Measurements from ENCODE around the gene MACROD1. TPM values are rescaled to one million over a fixed set of nuclear protein-coding genes. Genes with fewer than 3 reads are reported as not detected.

The MACROD1 gene
- total and polyA plus RNA-seq, 9 donors: 21.1 to 50.2 (median 32.2) TPM

DNA sequence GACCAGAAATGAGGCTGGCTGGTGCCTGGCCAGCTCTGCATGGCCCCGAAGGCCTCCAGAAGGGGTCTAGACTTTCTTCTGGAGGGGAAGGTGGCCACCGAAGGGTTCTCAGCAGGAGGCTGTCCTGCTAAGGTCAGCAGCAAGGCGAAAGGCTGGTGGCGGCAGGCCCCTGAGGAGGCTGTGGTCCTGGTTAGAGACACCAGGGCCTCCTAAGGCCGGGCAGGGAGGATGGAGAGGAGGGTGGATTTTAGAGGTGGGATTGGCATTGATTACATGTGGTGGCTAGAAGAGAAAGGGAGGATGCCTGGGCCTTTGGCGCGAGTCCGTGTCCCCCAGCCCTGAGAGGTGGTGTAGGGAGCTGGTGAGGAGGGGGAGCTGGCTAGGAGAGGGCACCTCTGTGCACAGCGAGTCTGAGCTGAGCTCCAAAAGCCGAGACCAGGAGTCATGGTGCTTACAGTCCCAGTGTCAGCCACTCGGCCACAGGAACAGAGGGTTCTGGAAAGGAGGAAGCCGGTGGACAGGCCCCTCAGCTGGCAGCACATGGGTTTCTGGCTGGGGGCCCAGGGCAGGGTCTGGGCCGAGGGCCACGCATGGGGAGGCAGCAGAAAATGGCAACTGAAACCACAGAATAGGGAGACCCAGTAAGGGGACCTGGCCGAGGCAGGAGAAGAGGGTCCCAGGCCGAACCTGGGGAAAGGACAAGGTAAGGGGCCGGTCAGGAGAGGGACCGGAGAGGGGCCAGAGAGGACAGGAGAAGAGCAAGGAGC is 43.1 kb upstream of the MACROD1 start:
- Histone ChIP-seq H3K4me3 (no peak overlapping the region), H3K4me1 (ENCODE audit: insufficient read depth) (peaks cover 7% of the 10 kb centered on the region), H3K36me3 (no peaks in the 10 kb centered on the region), H3K27ac (no peak overlapping the region), H3K27me3 (no peaks in the 10 kb centered on the region), H3K9me3 (no peaks in the 10 kb centered on the region)
- TF ChIP-seq, protein P1, sequence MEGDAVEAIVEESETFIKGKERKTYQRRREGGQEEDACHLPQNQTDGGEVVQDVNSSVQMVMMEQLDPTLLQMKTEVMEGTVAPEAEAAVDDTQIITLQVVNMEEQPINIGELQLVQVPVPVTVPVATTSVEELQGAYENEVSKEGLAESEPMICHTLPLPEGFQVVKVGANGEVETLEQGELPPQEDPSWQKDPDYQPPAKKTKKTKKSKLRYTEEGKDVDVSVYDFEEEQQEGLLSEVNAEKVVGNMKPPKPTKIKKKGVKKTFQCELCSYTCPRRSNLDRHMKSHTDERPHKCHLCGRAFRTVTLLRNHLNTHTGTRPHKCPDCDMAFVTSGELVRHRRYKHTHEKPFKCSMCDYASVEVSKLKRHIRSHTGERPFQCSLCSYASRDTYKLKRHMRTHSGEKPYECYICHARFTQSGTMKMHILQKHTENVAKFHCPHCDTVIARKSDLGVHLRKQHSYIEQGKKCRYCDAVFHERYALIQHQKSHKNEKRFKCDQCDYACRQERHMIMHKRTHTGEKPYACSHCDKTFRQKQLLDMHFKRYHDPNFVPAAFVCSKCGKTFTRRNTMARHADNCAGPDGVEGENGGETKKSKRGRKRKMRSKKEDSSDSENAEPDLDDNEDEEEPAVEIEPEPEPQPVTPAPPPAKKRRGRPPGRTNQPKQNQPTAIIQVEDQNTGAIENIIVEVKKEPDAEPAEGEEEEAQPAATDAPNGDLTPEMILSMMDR (IDR thresholded peaks at IDR 0.05): no peak
- TF ChIP-seq EP300 (IDR thresholded peaks at IDR 0.05): no peak
- TF ChIP-seq POLR2A (IDR thresholded peaks at IDR 0.05): no peak
- intact Hi-C loops (cut with DNase I): loop anchor here in 2 of 4 donors (10.0 kb wide), 1 partner anchor 56 kb away; no protein-coding TSS in a partner anchor
- 81 to 87% (median 85%) methylated on average over 18 of the region's 18 CpGs for WGBS, 3 donors
- no peak for DNase-seq

- peaks cover 10% of the 10 kb centered on the region for H3K4me1 ChIP-seq (ENCODE audit: insufficient read depth)
- intact Hi-C loops (cut with DNase I): loop anchor here in 2 of 4 donors (10.0 kb wide), 1 partner anchor 57 kb away; no protein-coding TSS in a partner anchor
- 73 to 80% (median 77%) methylated on average over 23 of the region's 23 CpGs for WGBS, 3 donors
- no peaks in the 10 kb centered on the region for H3K36me3 ChIP-seq
- no peaks in the 10 kb centered on the region for H3K27me3 ChIP-seq
- no peaks in the 10 kb centered on the region for H3K9me3 ChIP-seq
- H3K4me3 ChIP-seq: no peak overlapping the region
- peak overlapping the region in 1 of 2 donors; percentile 16 for H3K27ac ChIP-seq
- DNase-seq: peak in 1 of 5 donors; percentile 37
- TF ChIP-seq EP300 (IDR thresholded peaks at IDR 0.05) (no peak), POLR2A (IDR thresholded peaks at IDR 0.05) (no peak)
- TF ChIP-seq, protein P1 (IDR thresholded peaks at IDR 0.05): no peak
Measured at GRCh38 chr11:64208086-64208795, 42.3 kb upstream of the MACROD1 start.

DNA sequence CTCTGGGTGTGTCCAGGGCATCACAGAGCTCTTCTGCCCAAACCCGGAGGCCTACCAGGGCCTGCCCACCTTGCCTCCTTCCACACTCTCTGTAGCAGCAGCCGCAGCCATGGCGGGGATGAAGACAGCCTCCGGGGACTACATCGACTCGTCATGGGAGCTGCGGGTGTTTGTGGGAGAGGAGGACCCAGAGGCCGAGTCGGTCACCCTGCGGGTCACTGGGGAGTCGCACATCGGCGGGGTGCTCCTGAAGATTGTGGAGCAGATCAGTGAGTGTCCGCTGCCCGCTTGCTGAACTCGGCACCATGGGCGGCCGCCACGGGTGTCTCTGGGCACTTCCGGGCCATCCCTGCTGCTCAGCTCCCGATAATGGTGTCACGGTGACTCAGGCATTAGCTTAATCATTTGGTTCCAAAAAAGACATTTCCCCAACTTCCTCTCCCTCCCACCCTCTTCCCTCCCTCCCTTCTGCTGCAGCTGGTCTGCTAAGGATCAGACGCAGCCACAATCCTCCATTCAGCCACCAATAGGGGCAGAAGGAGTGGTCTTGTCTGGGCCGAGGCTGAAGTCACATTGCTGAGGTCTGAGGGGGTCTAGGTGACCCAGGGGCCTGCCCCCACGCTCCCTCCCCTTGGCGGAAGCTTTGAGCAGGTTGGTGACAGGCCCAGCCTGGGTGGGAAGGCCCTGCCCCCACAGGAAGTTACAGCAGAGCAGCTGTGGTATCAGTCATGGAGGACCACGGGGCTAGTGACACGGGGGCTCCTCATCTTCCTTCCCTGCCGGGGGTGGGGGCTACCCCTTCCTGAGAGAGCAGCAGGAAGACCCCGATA is 41.6 kb upstream of the MACROD1 start:
- Histone ChIP-seq H3K9me3 (no peaks in the 10 kb centered on the region), H3K36me3 (no peaks in the 10 kb centered on the region), H3K4me3 (peak overlapping the region; percentile 13), H3K27ac (peak overlapping the region in 1 of 2 donors; percentile 16), H3K4me1 (ENCODE audit: insufficient read depth) (peaks cover 10% of the 10 kb centered on the region), H3K27me3 (no peaks in the 10 kb centered on the region)
- TF ChIP-seq POLR2A (IDR thresholded peaks at IDR 0.05) (no peak), EP300 (IDR thresholded peaks at IDR 0.05) (no peak)
- TF ChIP-seq, protein P1 (IDR thresholded peaks at IDR 0.05): no peak
- intact Hi-C loops (cut with DNase I): loop anchor here in 2 of 4 donors (10.0 kb wide), 1 partner anchor 57 kb away; no protein-coding TSS in a partner anchor
- 17 to 37% (median 25%) methylated on average over 29 to 30 of the region's 30 CpGs for WGBS, 3 donors
- DNase-seq: peak in 4 of 5 donors; percentile 48 to 60 (median 52)
